GM12891 (cell line): ENCODE results near the gene HTR1B.

Source experiments
- PAX5 ChIP-seq: IDR thresholded peaks from 2 replicates; pipeline ENCODE4 v1.6.1; 2011; ENCODE audit warnings: low read length, moderate library complexity, mild to moderate bottlenecking; ENCODE audit not compliant: insufficient read depth, severe bottlenecking
- POLR2A ChIP-seq: IDR thresholded peaks from 2 replicates; pipeline ENCODE4 v1.6.1; 2011; ENCODE audit warnings: low read depth, low read length, control low read depth
- POLR2AphosphoS5 ChIP-seq: IDR thresholded peaks from 2 replicates; pipeline ENCODE4 v1.6.1; 2011; ENCODE audit warnings: low read depth, low read length, control low read depth

- TF ChIP-seq POLR2AphosphoS5 (no peak), POLR2A (no peak), PAX5 (no peak)
These were observed 32.8 kb downstream of the HTR1B start for GRCh38 chr6:77430504-77430903.
